ENCODE measurements around the gene WIPF1. TPM values are rescaled to one million over a fixed set of nuclear protein-coding genes. Genes with fewer than 3 reads are reported as not detected.

WIPF1 gene
- total RNA-seq, 4 donors from 2014 or later: 31.5 to 61.5 (median 36.3) TPM

DNA sequence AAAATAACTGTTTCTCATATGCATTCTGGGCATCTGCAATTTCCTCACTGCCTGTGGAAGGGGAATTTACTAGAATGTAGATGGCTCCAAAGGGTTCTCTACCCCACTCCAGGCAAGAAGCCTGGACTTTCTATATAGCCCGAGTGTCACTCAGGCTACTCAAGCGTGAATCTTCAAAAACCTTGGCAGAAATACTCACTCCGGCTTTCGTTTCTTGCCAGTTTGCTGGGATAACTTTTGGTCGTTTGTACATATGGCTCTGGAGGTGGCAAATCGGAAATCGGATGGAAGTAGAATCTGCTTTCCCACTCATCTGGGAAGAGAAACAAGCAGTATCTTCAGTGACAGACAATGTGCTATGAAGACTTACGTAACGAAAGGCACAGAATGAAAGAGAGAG, 30.7 kb downstream of the WIPF1 start:
- WGBS: 93% methylated on average over 9 of the region's 9 CpGs
- no peak overlapping the region for H3K4me3 ChIP-seq
- DNase-seq (ENCODE audit: extremely low spot score): no peak
- H3K4me1 ChIP-seq: peaks cover 1 to 7% (median 6%) of the 10 kb centered on the region in 4 donors
- H3K9me3 ChIP-seq: no peaks in the 10 kb centered on the region
- no peak overlapping the region for H3K27ac ChIP-seq (replicated peaks in 1 of 4)
- TF ChIP-seq EP300 (IDR thresholded peaks at IDR 0.05) (no peak), POLR2AphosphoS5 (IDR thresholded peaks at IDR 0.05) (no peak), POLR2A (IDR thresholded peaks at IDR 0.05; ENCODE audit: low read depth) (no peak)
- TF ChIP-seq, protein P1, sequence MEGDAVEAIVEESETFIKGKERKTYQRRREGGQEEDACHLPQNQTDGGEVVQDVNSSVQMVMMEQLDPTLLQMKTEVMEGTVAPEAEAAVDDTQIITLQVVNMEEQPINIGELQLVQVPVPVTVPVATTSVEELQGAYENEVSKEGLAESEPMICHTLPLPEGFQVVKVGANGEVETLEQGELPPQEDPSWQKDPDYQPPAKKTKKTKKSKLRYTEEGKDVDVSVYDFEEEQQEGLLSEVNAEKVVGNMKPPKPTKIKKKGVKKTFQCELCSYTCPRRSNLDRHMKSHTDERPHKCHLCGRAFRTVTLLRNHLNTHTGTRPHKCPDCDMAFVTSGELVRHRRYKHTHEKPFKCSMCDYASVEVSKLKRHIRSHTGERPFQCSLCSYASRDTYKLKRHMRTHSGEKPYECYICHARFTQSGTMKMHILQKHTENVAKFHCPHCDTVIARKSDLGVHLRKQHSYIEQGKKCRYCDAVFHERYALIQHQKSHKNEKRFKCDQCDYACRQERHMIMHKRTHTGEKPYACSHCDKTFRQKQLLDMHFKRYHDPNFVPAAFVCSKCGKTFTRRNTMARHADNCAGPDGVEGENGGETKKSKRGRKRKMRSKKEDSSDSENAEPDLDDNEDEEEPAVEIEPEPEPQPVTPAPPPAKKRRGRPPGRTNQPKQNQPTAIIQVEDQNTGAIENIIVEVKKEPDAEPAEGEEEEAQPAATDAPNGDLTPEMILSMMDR (IDR thresholded peaks at IDR 0.05): no peak
- intact Hi-C loops (cut with DNase I): no loop called here
- no peaks in the 10 kb centered on the region for H3K27me3 ChIP-seq
- peaks cover 31 to 63% (median 47%) of the 10 kb centered on the region in 4 donors for H3K36me3 ChIP-seq

DNA sequence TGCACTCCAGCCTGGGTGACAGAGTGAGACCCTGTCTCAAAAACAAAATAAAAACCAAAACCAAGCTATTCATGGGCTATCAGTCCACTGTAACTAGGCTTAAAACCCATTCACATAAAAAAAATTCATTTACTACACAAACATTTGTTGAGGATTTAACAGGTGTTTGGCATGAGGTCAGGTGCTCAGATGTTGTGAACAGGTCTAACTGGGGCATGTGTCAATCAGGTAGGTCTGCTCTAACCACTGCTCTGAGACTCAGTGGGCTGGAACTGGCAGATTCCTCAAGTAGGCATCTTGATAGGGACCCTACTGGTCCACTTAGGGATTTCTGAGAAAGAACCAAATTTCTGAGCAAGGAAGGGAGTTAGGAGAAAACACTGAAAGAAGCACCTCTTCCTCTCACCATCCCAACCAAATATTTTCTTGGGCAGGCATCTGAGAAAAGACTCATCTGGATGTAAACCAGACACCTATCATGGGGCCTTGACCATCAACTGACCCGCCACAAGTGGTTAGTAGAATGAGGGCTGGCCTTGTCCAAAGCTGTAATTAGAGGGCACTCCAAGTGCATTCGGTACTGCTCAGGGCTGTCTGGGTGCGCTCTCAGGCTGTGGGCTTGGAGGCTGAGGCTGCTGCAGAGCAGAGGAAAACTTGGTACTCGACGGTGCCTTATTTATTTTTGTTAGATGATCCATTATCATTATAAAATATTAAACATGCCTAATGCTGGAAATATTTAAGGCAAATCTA, 33.9 kb downstream of the WIPF1 start:
- WGBS: 90% methylated on average over 5 of the region's 5 CpGs
- no peak overlapping the region for H3K4me3 ChIP-seq
- no peaks in the 10 kb centered on the region for H3K9me3 ChIP-seq
- intact Hi-C loops (cut with DNase I): no loop called here
- H3K36me3 ChIP-seq: peaks cover 24 to 55% (median 29%) of the 10 kb centered on the region in 4 donors
- H3K27ac ChIP-seq (replicated peaks in 1 of 4): no peak overlapping the region
- no peak for TF ChIP-seq POLR2AphosphoS5 (IDR thresholded peaks at IDR 0.05)
- no peak for TF ChIP-seq POLR2A (IDR thresholded peaks at IDR 0.05; ENCODE audit: low read depth)
- TF ChIP-seq, protein P1 (IDR thresholded peaks at IDR 0.05): no peak
- no peak for TF ChIP-seq EP300 (IDR thresholded peaks at IDR 0.05)
- peaks cover 11 to 24% (median 22%) of the 10 kb centered on the region in 4 donors for H3K4me1 ChIP-seq
- no peaks in the 10 kb centered on the region for H3K27me3 ChIP-seq
- no peak for DNase-seq (ENCODE audit: extremely low spot score)

DNA sequence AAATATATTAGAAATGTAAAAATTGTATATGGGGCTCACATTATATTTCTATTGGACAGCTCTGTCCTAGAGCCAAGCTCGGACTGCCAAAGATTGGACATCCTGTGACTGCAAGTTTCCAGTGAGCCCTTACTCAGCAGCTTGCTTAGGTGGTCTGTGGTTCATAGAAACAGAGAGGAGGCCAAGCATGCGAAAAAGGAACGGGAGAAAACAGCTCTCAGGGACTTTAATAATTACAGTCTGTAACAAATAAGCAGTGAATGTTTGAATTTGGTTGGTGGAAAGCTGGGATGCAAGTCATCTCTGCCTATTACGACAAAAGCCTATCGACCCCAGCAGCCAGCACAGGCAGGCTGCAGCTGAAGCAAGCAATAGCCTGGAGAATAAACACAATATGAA, 35.6 kb downstream of the WIPF1 start:
- intact Hi-C loops (cut with DNase I): no loop called here

DNA sequence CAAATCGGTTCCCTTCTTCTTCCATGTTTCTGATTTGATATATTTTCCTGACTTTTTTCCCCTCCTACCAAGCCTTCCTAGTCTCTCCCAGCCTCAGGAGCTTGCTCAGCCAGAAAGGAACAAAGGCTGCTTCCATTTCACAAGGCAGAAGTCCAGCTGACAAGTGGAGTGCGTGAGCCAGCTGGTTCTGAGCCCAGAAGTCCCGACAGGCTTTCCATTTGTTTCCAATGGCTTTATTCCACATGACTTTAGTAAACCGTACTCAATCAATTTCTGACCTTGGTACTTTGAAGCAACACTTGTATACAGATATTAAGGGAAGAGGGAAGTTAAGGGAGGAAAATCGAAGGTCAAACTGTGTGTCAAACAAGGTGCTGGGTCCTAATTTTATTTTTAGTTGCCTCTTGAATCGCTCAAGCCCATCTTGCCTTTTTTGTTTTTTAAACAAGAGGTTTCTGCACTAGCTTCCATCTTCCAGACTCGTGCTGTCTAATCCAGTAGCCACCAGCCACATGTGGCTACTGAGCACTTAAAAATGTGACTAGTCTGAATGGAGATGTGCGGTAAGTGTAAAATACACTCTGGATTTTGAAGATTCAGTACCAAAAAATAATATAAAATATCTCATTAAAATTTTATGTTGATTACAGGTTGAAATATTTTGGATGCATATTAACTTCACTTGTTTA, 36.2 kb downstream of the WIPF1 start:
- Histone ChIP-seq H3K27me3 (no peaks in the 10 kb centered on the region), H3K9me3 (no peaks in the 10 kb centered on the region), H3K27ac (replicated peaks in 1 of 4) (peak overlapping the region; percentile 10 to 65 (median 52)), H3K4me1 (peaks cover 11 to 24% (median 22%) of the 10 kb centered on the region in 4 donors), H3K4me3 (peak overlapping the region in 2 of 4 donors; percentile 3 to 30), H3K36me3 (peaks cover 9 to 39% (median 12%) of the 10 kb centered on the region in 4 donors)
- intact Hi-C loops (cut with DNase I): no loop called here
- TF ChIP-seq, protein P1 (IDR thresholded peaks at IDR 0.05): no peak
- peak; percentile 36 to 68 for TF ChIP-seq POLR2AphosphoS5 (IDR thresholded peaks at IDR 0.05)
- no peak for TF ChIP-seq EP300 (IDR thresholded peaks at IDR 0.05)
- no peak for TF ChIP-seq POLR2A (IDR thresholded peaks at IDR 0.05; ENCODE audit: low read depth)
- WGBS: 20% methylated on average over 8 of the region's 8 CpGs
- DNase-seq (ENCODE audit: extremely low spot score): no peak

More for the DNA sequence above, 35.6 kb downstream of the WIPF1 start:
- Histone ChIP-seq H3K36me3 (peaks cover 13 to 45% (median 18%) of the 10 kb centered on the region in 4 donors), H3K27me3 (no peaks in the 10 kb centered on the region), H3K27ac (replicated peaks in 1 of 4) (peak overlapping the region in 3 of 4 donors; percentile 10 to 65 (median 64)), H3K9me3 (no peaks in the 10 kb centered on the region), H3K4me3 (no peak overlapping the region), H3K4me1 (peaks cover 11 to 24% (median 22%) of the 10 kb centered on the region in 4 donors)
- 76% methylated on average over 5 of the region's 5 CpGs for WGBS
- no peak for DNase-seq (ENCODE audit: extremely low spot score)
- TF ChIP-seq, protein P1 (IDR thresholded peaks at IDR 0.05): no peak
- TF ChIP-seq POLR2A (IDR thresholded peaks at IDR 0.05; ENCODE audit: low read depth): no peak
- TF ChIP-seq POLR2AphosphoS5 (IDR thresholded peaks at IDR 0.05): no peak
- TF ChIP-seq EP300 (IDR thresholded peaks at IDR 0.05): no peak

All from esophagus muscularis mucosa (tissue), 4 donors.